IPS DF 4.7 (cell line): ENCODE measurements around the gene MYL2.

Experiments
- DNase-seq: peaks from one replicate; pipeline ENCODE4 v3.0.0-alpha.2; 2013; ENCODE audit warnings: low spot score; ENCODE audit errors: extremely low read depth

MYL2 gene

DNA sequence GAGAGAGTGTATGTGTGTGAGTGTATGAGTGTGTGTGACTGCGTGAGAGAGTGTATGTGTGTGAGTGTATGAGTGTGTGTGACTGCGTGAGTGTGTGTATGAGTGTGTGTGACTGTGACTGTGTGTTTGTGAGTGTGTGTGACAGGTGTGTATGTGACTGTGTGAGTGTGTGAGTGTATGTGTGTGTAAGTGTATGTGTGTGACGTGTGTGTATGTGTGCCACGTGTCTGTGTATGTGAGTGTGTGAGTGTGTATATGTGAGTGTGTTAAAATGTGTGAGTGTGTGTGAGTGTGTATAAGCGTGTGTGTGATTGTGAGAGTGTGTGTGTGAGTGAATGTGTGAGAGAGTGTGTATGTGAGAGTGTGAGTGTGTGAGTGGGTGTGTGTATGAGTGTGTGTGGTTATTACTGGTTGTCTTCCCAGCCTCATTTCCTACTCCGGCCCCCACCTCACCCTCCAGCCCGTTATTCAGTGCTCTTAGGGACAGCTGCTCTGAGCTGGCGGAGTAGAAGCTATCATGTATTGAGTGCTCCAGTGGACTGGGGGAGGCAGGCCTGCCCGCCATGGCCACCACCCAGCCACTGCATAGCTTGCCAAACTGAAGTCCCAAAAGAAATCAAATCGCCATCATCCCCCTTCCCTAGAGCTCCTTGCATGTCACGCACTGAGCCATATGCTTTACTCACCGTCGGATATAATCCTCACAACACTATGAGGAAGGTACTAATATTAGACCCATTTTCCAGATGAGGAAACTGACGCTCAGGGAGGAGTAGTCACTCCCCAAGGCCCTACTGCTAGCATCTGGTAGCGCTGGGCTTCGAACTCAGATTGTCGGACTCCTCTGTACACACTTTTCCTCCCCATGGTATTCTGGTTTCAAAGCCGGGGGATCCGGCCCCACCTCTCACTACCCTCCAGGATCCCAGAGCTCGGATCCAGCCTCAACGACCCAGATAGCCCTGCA is 10.3 kb upstream of the MYL2 start:
- DNase-seq = no peak

DNA sequence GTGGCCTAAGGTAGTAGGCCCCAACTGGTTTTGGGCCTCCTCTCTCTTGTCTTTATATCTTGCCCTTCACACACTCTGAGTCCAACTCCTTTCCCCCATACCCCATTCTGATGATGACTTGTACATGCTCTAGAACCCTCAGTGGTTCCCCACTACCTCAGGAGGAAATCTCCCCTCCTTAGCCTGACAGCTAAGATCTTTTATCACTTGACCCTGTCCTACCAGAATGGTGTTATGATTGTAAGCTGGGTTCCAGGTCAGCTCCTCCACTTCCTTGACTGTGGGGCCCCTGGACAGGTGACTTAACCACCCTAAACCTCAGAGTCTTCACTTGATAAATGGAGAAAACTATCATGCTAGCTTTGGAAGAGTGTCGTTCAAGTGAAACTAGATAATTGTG is 9.4 kb upstream of the MYL2 start:
- DNase-seq = no peak

DNA sequence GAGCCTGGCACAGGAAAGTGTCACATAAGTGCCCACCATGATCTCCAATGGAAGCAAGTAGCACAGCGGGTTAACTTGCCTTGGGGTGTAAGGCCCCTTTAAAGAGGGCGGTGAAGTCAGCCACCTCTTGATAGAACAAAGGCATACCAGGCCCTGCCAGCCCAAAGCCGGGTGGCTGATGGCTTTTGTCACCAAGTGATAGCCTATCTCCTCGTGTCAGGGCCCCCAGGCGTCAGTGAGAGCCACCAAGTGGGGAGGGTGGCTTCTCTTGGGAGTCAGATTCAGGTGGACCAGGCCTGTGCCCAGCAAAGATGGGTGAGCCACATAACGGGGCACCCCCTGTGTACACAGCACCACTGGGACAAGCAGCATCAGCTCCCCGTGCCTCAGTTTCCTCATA is 8.3 kb upstream of the MYL2 start:
- no peak for DNase-seq

DNA sequence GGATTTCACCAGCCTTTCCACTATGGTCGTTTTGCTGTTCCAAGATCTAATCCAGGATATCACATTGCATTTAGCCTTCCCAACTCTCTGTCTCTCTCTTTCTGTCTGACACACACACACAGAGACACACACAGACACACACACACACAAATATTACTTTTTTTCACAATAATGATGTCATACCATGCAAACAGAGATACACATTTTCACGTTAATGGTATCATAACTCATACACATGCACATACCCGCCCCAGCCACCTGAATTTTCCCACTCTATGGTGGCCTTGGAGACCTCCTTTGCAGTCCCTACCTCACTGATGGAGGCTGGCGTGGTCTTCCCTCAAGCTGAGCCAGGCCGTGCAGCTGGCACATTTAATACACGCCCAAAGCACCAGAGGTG is 7.2 kb upstream of the MYL2 start:
- no peak for DNase-seq

DNA sequence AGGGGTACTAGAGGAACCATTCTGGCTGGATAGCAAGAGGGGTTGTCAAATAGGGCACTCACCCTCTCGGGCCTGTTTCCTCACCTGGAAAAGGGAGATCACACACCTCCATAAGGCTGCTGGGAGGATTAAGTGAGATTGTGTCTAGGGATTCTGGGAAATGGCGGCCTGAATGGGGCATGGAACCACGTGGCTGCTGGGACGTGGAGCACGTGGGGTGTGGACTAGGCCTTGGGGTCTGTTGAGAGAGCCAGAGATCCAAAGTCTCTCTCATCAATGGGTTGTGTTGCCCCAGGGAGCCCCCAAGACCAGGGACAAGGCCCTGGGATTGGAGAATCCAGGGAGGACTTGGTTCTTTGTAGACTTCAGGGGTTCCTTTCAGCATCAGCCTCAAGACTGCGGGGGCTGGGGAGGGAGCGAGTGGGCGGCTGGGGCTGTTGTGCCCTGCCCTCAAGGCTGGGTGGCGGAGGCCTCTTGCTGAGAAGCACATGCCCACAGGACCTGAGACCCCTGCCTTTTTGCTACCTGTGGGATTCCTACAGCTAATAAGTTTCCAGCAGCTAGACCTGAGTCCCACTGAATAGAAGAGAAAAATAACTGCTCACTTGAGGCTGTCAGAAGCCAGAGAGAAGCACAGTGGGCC is 3.4 kb upstream of the MYL2 start:
- DNase-seq = no peak

DNA sequence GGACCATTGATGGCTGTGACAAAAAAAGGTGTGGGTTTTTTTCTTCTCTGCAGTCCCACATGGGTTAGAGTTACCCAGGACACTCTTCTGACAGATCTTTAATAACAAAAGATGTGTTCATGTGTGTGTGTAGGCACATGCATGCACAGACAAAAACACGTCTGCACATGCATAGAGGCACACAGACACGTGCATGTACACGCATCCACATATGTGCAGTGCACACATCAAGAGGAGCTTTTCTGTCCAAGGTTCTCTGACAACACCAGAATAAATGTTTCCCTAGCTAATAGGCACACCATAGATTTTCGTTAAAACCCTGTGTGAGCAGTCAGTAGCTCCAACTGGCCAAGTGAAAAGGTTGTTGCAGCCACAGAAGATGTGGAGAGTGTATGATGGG is 2.8 kb upstream of the MYL2 start:
- no peak for DNase-seq

DNA sequence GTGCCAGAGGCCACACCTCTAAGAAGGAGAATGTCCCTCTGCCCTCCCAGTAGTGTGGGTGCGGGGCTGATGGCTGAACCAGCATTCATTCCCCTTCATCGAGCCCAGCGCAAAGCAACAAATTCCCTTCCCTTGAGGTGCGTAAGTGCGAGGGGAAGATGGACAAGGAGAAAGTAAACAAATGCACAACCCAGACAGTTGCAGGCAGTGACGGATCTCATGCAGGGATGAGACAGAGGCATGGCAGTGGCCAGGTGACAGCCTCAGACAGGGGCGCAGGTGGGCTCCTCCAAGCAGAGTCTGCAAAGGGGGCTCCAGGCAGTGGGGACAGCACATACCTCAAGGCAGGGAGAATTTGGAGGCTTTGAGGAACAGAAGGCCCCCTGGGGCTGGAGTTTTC is 2.3 kb upstream of the MYL2 start:
- no peak for DNase-seq

DNA sequence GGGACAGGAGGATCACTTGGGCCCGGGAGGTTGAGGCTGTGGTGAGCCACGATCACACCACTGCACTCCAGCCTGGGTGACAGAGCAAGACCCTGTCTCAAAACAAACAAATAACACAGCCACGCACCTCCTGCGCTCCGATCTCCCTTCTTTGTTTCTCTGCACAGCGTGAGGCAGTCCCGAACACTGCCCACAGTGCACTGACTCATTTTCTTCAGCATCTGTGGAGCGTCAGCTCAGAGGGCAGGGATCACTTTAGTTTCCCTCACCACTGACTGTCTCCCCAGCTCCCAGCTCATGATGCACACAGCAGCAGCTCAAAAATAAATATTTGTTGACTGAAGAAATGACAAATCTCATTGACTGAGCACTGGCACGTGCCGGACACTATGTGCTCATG is 883 bp upstream of the MYL2 start:
- no peak for DNase-seq

DNA sequence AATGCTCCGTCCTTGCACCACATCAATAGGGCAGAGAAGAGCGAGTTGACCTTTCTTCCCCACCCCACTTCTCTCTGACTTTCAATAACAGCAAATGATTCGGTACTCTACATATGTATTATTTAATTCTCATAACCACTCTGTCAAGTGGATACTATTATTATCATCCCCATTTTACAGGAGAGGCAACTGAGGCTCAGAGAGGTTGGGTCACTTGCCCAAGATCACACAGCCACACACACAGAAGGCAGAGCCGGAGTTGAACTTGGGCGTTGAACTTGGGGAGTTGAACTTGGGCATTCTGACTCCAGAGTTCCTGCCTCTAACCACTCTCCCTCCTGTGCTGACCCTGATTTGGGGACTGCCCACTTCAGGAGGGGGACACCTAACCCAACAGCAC is 659 bp downstream of the MYL2 start:
- DNase-seq = no peak

DNA sequence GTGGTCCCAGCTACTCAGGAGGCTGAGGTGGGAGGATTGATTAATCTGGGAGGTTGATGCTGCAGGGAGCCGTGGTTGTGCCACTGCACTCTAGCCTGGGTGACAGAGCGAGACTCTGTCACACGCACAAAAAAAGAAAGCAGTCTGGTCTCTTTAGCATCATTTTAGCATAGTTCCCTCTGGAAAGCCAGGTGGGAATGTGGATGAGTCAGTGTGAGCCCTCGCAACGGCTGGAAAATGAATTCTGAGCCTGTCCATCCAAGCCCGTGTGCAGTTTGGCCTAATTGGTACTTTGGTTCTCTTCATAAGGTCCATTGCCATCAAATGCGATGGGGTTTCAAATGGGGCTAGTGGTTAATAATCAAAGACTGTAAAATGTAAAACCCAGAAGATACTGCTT is 2.4 kb downstream of the MYL2 start:
- DNase-seq = no peak

DNA sequence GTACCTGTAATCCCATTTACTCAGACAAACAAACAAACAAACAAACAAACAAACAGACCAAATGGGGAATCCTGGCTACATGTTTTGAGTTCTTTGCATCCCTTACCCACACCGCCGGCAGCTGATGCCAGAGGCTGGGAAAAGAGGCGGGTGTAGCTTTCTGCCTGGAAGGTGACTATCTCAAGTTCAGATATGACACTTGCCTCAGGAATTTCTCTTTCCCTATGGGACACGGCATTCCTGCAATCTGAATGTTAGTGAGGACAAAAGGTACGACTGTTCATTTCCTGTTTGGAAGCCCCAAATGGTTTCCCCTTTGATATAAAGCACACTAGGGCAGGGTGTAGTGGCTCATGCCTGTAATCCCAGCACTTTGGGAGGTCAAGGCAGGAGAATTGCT is 2.9 kb downstream of the MYL2 start:
- no peak for DNase-seq

DNA sequence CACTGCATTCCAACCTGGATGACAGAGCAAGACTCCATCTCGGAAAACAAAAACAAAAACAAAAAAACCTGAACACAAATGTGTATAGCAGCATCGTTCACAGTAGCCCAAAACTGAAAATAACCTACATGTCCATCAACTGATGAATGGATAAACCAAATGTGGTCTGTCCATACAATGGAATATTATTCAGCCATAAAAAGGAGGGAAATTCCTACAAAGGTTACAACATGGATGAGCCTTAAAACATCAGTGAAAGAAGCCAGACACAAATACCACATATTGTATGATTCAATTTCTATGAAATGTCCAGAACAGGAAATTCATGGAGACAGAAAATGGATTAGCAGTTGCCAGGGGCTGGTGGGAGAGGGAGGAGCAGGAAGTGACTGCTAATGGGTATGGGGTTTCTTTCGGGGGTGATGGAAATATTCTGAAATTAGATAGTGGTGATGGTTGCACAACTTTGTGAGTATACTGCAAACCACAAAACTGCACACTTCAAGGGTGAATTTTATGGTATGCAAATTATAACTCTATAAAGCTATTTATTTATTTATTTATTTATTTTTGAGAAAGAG is 4.0 kb downstream of the MYL2 start:
- no peak for DNase-seq

DNA sequence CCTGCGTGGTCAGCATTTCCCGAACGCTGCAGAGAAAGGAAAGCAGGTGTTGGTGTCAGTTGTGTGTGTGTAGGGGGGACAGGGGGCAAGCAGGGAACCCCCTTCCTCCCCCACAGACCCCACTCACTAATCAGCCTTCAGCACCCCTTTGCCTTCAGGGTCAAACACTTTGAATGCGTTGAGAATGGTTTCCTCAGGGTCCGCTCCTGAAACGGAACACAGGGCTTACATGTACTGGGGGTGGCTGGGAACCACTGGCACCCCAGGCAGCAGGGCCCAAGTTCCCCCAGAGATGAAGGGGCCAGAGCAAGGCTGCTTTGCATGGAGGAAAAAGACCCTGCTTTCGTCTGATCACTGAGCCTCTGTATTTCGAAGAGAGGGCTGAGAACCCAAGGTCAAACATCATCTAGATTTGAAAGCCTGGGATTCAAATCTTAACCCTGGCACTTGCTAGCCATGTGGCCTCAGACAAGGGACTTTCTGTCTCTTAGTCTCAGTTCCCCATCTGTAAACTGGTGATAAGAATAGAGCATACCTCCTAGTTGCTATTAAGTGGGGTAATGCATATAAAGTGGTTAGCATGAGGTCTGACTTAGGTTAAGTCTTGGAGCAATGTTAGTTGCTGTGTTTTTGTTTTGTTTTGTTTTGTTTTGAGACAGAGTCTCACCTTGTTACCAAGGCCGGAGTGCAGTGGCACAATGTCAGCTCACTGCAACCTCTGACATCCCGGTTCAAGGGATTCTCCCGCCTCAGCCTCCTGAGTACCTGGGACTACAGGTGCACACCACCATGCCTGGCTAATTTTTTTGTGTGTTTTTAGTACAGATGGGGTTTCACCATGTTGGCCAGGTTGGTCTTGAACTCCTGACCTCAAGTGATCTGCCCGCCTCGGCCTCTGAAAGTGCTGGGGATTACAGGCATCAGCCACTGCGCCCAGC is 7.0 kb downstream of the MYL2 start:
- no peak for DNase-seq

DNA sequence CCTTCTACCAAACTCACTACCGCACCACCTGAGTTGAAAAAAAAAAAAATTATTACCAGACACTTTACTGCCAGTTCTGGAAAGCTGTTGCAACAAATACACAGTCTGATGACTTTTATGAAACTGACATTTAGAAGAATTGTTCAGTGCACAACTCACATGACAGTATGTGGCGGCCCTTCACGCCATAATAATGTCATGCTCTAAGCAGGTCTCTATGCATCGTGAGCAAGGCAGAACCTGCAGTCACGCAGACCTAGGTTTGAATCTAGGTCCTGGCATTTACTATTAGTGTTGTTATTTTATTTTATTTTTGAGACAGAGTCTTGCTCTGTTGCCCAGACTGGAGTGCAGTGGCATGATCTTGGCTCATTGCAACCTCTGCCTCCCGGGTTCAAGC is 8.1 kb downstream of the MYL2 start:
- DNase-seq = no peak

DNA sequence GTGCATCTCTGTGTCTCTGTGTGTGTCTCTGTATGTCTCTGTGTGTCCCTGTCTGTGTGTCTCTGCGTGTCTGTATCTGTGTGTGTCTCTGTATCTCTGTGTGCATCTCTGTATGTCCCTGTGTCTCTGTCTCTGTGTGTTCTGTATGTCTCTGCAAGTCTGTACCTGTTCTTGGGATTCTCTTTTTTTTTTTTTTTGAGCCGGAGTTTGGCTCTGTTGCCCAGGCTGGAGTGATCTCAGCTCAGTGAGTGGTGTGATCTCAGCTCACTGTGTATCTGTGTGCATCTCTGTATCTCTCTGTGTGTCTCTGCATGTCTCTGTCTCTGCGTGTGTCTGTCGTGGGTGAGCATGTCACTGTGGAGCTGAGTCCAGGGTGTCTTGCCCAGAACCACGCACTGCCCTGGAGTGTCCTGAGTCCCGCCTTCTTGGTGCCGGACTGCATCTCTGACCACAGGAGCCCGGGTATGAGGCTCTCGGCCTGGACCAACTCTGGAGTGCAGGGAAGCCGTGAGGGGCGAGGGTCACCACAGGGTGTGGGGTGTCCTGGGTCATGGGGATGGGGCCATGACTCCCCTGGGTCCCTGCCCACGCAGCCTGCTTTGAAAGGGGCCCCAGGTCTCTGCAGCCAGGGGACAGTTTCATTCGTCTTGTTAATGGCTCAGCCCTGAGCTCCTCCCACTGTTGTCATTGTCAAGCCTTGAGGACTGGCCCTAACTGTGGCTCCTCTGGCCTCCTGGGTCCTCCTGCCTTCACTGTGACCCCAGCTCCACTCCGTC is 11.8 kb downstream of the MYL2 start:
- DNase-seq = no peak

DNA sequence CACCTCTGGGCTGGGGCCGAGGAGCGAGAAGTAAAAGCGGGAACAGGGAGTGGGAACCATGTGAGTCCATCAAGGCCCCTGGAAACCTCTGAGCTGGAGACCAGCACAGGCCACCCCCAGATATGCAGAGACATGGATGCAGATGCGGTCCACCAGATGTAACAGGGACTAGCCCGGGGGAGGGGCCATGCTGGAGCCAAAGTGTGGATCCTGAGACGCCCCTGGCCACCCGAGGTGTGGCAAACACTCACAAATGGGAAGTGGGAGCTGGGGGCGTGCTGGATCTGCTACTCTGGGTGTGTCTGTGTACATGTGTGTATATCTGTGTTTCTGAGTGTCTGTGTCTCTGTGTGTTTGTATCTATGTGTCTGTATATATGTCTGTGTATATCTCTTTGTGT is 12.8 kb downstream of the MYL2 start:
- DNase-seq = no peak

DNA sequence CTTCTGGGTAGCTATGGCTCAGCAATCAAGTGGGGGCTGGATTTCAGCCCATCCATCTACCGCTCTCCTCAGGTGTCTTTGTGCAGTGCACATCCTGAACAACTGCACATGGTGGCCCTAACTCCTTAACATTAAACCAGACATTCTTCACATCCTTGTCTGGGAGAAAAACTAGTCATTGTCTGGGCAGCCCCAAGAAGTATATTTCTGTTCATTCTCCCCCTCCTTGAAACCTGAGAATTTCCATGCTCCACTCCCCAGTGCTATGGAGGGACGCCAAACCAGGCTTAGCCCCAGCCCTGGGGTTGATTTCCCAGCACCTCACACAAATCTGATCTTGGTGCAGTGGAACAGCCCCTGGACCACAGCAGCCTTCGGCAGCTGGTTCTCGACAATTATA is 13.4 kb downstream of the MYL2 start:
- DNase-seq = no peak

DNA sequence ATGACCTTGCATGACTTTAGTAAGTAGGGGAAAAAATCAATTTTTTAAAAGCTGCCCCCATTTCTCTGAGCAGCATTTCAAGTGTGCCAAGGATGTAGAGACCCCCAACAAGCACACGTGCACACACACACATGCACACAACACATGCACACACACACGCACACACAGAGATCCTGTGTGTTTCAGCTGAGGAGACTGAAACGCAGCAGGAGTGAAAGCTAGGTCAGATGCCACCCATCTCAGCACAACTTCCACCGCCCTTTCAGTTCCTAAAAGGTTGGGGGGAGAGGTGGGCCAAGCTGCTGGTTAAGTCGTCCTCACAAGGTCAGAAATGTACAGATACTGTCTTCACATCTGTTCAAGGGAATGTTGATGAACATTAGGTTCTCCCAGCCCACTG is 13.9 kb downstream of the MYL2 start:
- no peak for DNase-seq

DNA sequence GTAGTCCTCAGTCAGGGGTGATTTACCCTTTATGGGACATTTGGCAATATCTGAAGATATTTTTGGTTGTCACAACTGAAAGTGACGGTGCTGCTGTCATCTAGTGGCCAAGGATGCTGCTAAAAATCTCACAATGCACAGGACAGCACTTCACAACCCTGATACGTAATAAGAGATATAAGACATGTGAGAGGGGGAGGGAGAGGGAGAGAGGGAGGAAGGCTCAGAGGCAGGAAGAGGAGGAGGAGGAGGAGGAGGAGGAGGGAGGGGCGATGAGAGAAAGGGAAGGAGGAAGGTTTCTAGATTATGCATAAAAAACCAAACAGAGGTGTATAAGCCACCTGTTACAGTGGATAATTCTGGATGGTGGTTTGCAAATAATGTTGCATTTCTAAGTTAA is 14.3 kb downstream of the MYL2 start:
- DNase-seq = no peak

DNA sequence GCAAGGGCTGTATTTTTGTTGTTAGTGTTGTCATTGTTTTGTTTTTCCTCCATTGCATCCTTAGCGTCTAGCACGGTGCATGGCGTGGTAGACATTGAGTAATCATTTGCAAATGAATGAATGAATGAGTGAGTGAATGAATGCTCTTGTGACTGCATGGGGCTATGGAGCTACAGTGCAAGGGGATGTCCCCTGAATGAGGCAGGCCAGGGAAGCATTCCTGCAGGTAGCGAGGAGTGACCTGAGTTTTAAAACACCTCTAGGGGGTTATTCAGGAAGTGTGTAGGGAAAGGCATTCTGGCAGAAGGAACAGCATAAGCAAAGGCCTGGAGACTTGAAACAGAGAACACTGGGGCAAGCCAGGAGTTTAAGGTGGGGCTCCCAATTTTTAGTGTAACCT is 16.9 kb downstream of the MYL2 start:
- DNase-seq = no peak

DNA sequence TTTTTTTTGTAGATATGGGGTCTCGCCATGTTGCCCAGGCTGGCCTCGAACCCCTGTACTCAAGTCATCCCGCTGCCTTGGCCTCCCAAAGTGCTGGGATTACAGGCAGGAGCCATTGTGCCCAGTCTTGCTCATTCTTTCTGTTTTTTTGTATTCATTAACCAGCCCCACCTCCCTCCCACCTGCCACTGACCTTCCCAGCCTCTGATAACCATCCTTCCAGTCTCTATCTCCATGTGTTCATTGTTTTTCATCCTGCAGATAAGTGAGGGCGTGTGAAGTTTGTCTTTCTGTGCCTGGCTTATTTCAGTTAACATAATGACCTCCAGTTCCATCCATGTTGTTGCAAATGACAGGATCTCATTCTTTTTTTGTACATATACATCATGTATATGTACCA is 19.0 kb downstream of the MYL2 start:
- DNase-seq = no peak
